Embryonic facial prominence (tissue), 1 donor: Measurements from ENCODE around the gene CHAF1B.

Source experiments
- DNase-seq: peaks from one replicate; pipeline ENCODE4 v3.0.0-alpha.2; 2016; ENCODE audit errors: extremely low spot score

The CHAF1B gene

GRCh38 chr21:36463991-36464390 is 78.8 kb downstream of the CHAF1B start:
- DNase-seq = no peak

- no peak for DNase-seq
These were observed 79.4 kb downstream of the CHAF1B start for GRCh38 chr21:36464590-36464989.

- DNase-seq = no peak
These were observed 80.3 kb downstream of the CHAF1B start for GRCh38 chr21:36465478-36465877.

- DNase-seq = no peak
These were observed 80.9 kb downstream of the CHAF1B start for GRCh38 chr21:36466061-36466511.
